PC-3 (cell line): Measurements from ENCODE around the gene SNED1. TPM values are rescaled to one million over a fixed set of nuclear protein-coding genes. Genes with fewer than 3 reads are reported as not detected.

Experiments
- ATAC-seq: fragments of 200-7000 bp; cut with Tn5 transposase; 2 replicates; pipeline ENCODE4 v1.9.1; 2020; ENCODE audit warnings: mild to moderate bottlenecking, moderate library complexity
- BruUV-seq: library from RNA; stranded (reverse); fragments of 400-500 nt; replicated peaks from 2 replicates; lab custom pipeline; 2021; lab: Mats Ljungman, UMichigan
- CTCF ChIA-PET: fragments of 300-600 bp; sonication (Branson Sonifier 250); formaldehyde crosslinking; loops from one replicate; lab custom pipeline; 2022; ENCODE audit warnings: antibody characterized with exemption; lab: Charles Lee
- POLR2A ChIA-PET: fragments of 300-600 bp; sonication (Branson Sonifier 250); formaldehyde crosslinking; loops from one replicate; lab custom pipeline; 2022; ENCODE audit warnings: antibody characterized with exemption; ENCODE audit not compliant: unreplicated experiment; lab: Charles Lee
- DNase-seq: peaks from one replicate; pipeline ENCODE4 v3.0.0-alpha.2; 2015
- H2AFZ ChIP-seq: fragments of 300-600 bp; sonication (generic); 2 replicates; pipeline ENCODE4 v1.6.0; 2016; ENCODE audit warnings: antibody characterized with exemption, low read length
- H3F3A ChIP-seq: fragments of 300-600 bp; sonication (generic); one replicate; pipeline ENCODE4 v1.6.0; 2017; ENCODE audit warnings: antibody characterized with exemption, low read length, control low read depth, mild to moderate bottlenecking; ENCODE audit not compliant: unreplicated experiment
- H3K27ac ChIP-seq: fragments of 300-600 bp; sonication (generic); 2 replicates; pipeline ENCODE4 v1.5.1; 2016; ENCODE audit warnings: mild to moderate bottlenecking, low read length
- H3K27me3 ChIP-seq: fragments of 300-600 bp; sonication (generic); 2 replicates; pipeline ENCODE4 v1.6.1; 2016; ENCODE audit warnings: low read length, mixed read lengths
- H3K36me3 ChIP-seq: fragments of 300-600 bp; sonication (generic); 2 replicates; pipeline ENCODE4 v1.6.1; 2016; ENCODE audit warnings: low read depth, mixed run types, low read length, mixed read lengths
- H3K4me1 ChIP-seq: fragments of 300-600 bp; sonication (generic); 2 replicates; pipeline ENCODE4 v1.5.1; 2016; ENCODE audit warnings: low read length; ENCODE audit not compliant: insufficient read depth
- H3K4me2 ChIP-seq: fragments of 300-600 bp; sonication (generic); 2 replicates; pipeline ENCODE4 v1.6.0; 2016; ENCODE audit warnings: low read length
- H3K4me3 ChIP-seq: fragments of 300-600 bp; sonication (generic); 2 replicates; pipeline ENCODE4 v1.5.1; 2016; ENCODE audit warnings: mild to moderate bottlenecking, low read length, mixed read lengths
- H3K79me2 ChIP-seq: fragments of 300-600 bp; sonication (generic); 2 replicates; pipeline ENCODE4 v1.6.1; 2017; ENCODE audit warnings: low read length, mixed read lengths
- H3K9ac ChIP-seq: fragments of 300-600 bp; sonication (generic); 2 replicates; pipeline ENCODE4 v1.6.0; 2016; ENCODE audit warnings: mild to moderate bottlenecking, low read length
- H3K9me2 ChIP-seq: fragments of 300-600 bp; sonication (generic); replicated peaks from 2 replicates; pipeline ENCODE4 v1.6.1; 2016; ENCODE audit warnings: mixed run types, low read length, mixed read lengths
- H3K9me3 ChIP-seq: fragments of 300-600 bp; sonication (generic); 2 replicates; pipeline ENCODE4 v1.6.1; 2016; ENCODE audit warnings: low read length, mixed read lengths
- H4K20me1 ChIP-seq: fragments of 300-600 bp; sonication (generic); 2 replicates; pipeline ENCODE4 v1.6.1; 2016; ENCODE audit warnings: low read length, mixed read lengths
- EZH2 ChIP-seq: fragments of 300-600 bp; sonication (generic); IDR thresholded peaks from one replicate; pipeline ENCODE4 v1.6.1; 2017; ENCODE audit warnings: antibody characterized with exemption, mild to moderate bottlenecking, low read length; ENCODE audit not compliant: unreplicated experiment
- EZH2phosphoT487 ChIP-seq: fragments of 300-600 bp; sonication (generic); IDR thresholded peaks from 2 replicates; pipeline ENCODE4 v1.6.1; 2018; ENCODE audit warnings: mild to moderate bottlenecking, antibody characterized with exemption, low read length, borderline replicate concordance
- intact Hi-C: fragments of 100-400 bp; cut with micrococcal nuclease; formaldehyde crosslinking; loops from 2 replicates; pipeline ENCODE4 v1.9.0; 2023
- total RNA-seq: library from RNA; depleted of rRNA; stranded (reverse); fragments of >200 nt; gene quantifications from 2 replicates; pipeline ENCODE4 v1.2.3, GENCODE V29; 2014
- TF ChIP-seq, protein P1 (sequence below): fragments of 300-600 bp; sonication (generic); conservative IDR thresholded peaks from 2 replicates; pipeline ENCODE4 v1.5.1; 2017; ENCODE audit warnings: antibody characterized with exemption, low read depth, mild to moderate bottlenecking, low read length

The SNED1 gene
- total RNA-seq, 1 experiment from 2014 or later: 0.66 TPM

DNA sequence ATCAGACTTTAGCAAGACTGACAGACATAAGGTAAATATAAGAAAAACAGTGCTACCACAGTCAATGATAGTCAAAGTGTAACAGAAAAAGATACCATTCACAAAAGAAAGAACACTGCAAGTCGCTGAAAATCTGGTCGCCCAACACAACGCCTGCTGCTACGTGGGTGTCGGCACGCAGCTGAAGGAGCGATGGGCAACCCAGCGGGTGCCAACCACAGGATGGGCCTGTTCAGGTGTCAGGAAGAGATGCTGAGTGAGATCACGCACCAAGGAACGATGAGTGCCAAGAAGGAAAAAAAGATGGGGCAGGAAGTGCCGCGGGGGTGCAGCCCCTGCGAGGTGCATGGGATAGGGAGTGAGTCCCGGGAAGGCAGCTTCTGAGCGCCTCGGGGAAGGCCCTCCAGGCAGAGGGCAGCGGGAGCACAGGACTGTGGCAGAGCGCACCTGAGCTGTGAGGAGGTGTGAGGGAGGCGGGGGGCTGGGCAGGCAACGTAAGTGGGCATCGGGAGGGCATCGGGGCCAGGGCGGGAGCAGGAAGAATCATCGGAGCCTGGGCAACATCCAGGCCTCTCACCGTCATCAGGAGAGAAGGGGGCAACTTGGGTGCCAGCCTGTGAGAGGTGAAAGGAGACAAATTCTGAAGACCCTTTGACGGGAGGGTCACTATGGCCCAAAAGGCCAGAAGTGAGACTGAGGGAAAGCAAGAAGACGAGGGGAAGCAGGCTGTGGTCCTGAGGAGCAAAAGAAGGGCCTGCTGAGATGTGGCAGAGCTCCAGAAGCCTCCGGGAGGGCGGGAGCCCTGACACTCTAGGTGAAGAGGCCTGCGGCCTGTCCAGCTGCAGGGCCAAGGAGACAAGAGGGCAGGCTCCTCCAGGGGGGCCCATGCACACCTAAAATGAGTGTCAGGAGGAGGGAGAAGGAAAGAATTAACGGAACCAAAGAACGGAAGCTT lies 118.5 kb downstream of the SNED1 start:
- Histone ChIP-seq H3K9me3 (no peaks in the 10 kb centered on the region), H4K20me1 (no peaks in the 10 kb centered on the region), H3K4me1 (no peaks in the 10 kb centered on the region), H3K36me3 (no peaks in the 10 kb centered on the region), H3K27ac (no peak overlapping the region), H3K4me2 (no peak overlapping the region), H3K9me2 (no peaks in the 10 kb centered on the region), H3F3A (no peaks in the 10 kb centered on the region), H3K4me3 (no peak overlapping the region), H3K9ac (no peak overlapping the region), H3K79me2 (no peaks in the 10 kb centered on the region), H3K27me3 (no peaks in the 10 kb centered on the region), H2AFZ (no peak overlapping the region)
- intact Hi-C loops: no loop called here
- ChIA-PET POLR2A (no interaction called here), CTCF (no interaction called here)
- DNase-seq (no peak), ATAC-seq (no peak)
- BruUV-seq: no TSS peak
- TF ChIP-seq, protein P1, sequence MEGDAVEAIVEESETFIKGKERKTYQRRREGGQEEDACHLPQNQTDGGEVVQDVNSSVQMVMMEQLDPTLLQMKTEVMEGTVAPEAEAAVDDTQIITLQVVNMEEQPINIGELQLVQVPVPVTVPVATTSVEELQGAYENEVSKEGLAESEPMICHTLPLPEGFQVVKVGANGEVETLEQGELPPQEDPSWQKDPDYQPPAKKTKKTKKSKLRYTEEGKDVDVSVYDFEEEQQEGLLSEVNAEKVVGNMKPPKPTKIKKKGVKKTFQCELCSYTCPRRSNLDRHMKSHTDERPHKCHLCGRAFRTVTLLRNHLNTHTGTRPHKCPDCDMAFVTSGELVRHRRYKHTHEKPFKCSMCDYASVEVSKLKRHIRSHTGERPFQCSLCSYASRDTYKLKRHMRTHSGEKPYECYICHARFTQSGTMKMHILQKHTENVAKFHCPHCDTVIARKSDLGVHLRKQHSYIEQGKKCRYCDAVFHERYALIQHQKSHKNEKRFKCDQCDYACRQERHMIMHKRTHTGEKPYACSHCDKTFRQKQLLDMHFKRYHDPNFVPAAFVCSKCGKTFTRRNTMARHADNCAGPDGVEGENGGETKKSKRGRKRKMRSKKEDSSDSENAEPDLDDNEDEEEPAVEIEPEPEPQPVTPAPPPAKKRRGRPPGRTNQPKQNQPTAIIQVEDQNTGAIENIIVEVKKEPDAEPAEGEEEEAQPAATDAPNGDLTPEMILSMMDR: no peak
- no peak for TF ChIP-seq EZH2phosphoT487
- TF ChIP-seq EZH2: no peak

DNA sequence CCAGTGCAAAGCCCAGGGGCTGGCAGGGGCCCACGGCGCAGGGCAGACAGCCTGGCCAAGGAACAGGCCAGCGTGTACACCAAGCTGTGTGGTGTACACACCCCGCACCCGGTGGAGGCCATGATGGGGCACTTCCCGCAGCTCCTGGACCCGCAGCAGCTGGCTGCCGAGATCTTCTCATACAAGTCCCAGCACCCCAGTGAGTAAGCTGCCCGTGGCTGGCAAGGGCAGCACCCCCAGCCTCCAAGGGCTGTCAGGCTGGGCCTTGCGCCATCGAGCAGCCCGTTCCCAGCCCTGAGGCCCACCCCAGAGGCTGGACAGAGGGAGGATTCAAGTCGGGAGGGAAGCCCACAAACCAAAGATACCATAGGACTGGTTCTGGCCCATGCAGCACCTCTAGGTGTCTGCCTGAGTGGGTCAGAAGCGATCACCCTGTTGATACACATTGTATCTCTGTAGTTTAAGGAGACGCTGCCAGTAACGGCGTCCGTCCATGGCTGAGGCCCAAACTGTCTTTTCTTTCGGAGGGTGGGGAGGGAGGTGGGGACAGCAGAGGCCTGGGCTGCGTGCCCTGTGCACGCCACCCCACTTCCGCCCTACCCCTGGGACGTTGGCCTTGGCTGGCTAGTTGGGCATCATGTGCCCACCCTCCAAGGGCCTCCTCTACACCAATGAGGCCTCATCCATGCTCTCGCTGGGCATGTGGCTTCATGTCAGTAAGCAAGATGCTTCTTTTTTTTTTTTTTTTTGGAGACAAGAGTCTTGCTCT lies 120.5 kb downstream of the SNED1 start:
- no TSS peak for BruUV-seq

DNA sequence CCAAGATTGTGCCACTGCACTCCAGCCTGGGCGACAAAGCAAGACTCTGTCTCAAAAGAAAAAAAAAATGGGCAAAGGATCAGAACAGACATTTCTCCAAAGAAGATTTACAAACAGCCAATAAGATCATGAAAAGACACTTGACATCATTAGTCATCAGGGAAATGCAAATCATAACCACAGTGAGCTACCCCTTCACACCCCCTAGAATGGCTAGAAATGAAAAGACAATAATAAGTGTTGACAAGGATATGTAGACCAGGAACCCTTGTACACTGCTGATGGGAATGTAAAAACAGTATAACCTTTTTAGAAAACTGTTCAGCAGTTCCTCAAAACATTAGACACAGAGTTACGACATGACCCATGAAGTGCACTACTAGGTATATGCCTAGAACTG lies 122.0 kb downstream of the SNED1 start:
- Histone ChIP-seq H2AFZ (no peak overlapping the region), H3K9me3 (no peaks in the 10 kb centered on the region), H3K27ac (no peak overlapping the region), H3K4me2 (no peak overlapping the region), H3F3A (no peaks in the 10 kb centered on the region), H3K36me3 (no peaks in the 10 kb centered on the region), H3K27me3 (no peaks in the 10 kb centered on the region), H3K79me2 (no peaks in the 10 kb centered on the region), H3K4me3 (no peak overlapping the region), H3K9ac (no peak overlapping the region), H4K20me1 (no peaks in the 10 kb centered on the region), H3K9me2 (no peaks in the 10 kb centered on the region), H3K4me1 (no peaks in the 10 kb centered on the region)
- POLR2A ChIA-PET: no interaction called here
- DNase-seq: no peak
- no peak for ATAC-seq
- TF ChIP-seq, protein P1: no peak
- TF ChIP-seq EZH2: no peak
- no peak for TF ChIP-seq EZH2phosphoT487
- no TSS peak for BruUV-seq
- intact Hi-C loops: no loop called here
- CTCF ChIA-PET: no interaction called here

More for the DNA sequence above, 120.5 kb downstream of the SNED1 start:
- no peak for DNase-seq
- ChIA-PET POLR2A (no interaction called here), CTCF (no interaction called here)
- H3K9ac ChIP-seq: no peak overlapping the region
- no peaks in the 10 kb centered on the region for H3K36me3 ChIP-seq
- no peaks in the 10 kb centered on the region for H3K9me3 ChIP-seq
- no peak for TF ChIP-seq EZH2phosphoT487
- H3K4me1 ChIP-seq: no peaks in the 10 kb centered on the region
- no peaks in the 10 kb centered on the region for H3K79me2 ChIP-seq
- H4K20me1 ChIP-seq: no peaks in the 10 kb centered on the region
- no peaks in the 10 kb centered on the region for H3K27me3 ChIP-seq
- no peak overlapping the region for H3K4me3 ChIP-seq
- H3K27ac ChIP-seq: no peak overlapping the region
- H2AFZ ChIP-seq: no peak overlapping the region
- H3K9me2 ChIP-seq: no peaks in the 10 kb centered on the region
- intact Hi-C loops: no loop called here
- H3F3A ChIP-seq: no peaks in the 10 kb centered on the region
- H3K4me2 ChIP-seq: no peak overlapping the region
- no peak for ATAC-seq
